IMR-90 (cell line): ENCODE results near the gene CCNE1. TPM values are rescaled to one million over a fixed set of nuclear protein-coding genes. Genes with fewer than 3 reads are reported as not detected.

Experiments
- ATAC-seq: fragments of 200-7000 bp; cut with Tn5 transposase; 2 replicates; pipeline ENCODE4 v1.9.1; 2020; ENCODE audit warnings: low read depth, mild to moderate bottlenecking, moderate library complexity
- BruUV-seq: library from RNA; stranded (reverse); fragments of 400-500 nt; replicated peaks from 2 replicates; lab custom pipeline; 2021; lab: Mats Ljungman, UMichigan
- CTCF ChIA-PET: fragments of 300-600 bp; formaldehyde crosslinking; extraction: SDS; loops from one replicate; lab custom pipeline; 2021; ENCODE audit warnings: antibody characterized with exemption; lab: Yijun Ruan, JAX
- POLR2A ChIA-PET: fragments of 300-600 bp; sonication (Branson Sonifier 250); formaldehyde crosslinking; loops from one replicate; lab custom pipeline; 2022; ENCODE audit warnings: antibody characterized with exemption; ENCODE audit not compliant: unreplicated experiment; lab: Charles Lee
- DNase-seq: peaks from one replicate; pipeline ENCODE4 v3.0.0; 2013
- H2AFZ ChIP-seq: replicated peaks from 2 replicates; pipeline ENCODE3; 2013; ENCODE audit warnings: low read length, mild to moderate bottlenecking; ENCODE audit not compliant: poor library complexity
- H2AK5ac ChIP-seq: 2 replicates; pipeline ENCODE4 v1.6.1; 2013; ENCODE audit warnings: low read depth, low read length, inconsistent platforms
- H2AK9ac ChIP-seq: replicated peaks from 2 replicates; pipeline ENCODE3; 2013; ENCODE audit warnings: mild to moderate bottlenecking, low read depth, low read length, moderate library complexity; ENCODE audit not compliant: poor library complexity
- H2BK120ac ChIP-seq: 2 replicates; pipeline ENCODE4 v1.6.1; 2013; ENCODE audit warnings: low read depth, low read length, inconsistent platforms
- H2BK15ac ChIP-seq: 3 replicates; pipeline ENCODE4 v1.6.1; 2013; ENCODE audit warnings: low read depth, low read length, inconsistent platforms
- H2BK20ac ChIP-seq: 2 replicates; pipeline ENCODE4 v1.6.1; 2013; ENCODE audit warnings: low read depth, mild to moderate bottlenecking, inconsistent platforms, low read length, moderate library complexity
- H2BK5ac ChIP-seq: 2 replicates; pipeline ENCODE4 v1.6.1; 2013; ENCODE audit warnings: mild to moderate bottlenecking, low read depth, low read length, inconsistent platforms; ENCODE audit not compliant: poor library complexity, severe bottlenecking
- H3K14ac ChIP-seq: replicated peaks from 2 replicates; pipeline ENCODE4 v1.6.1; 2013; ENCODE audit warnings: low read depth, low read length, inconsistent platforms
- H3K18ac ChIP-seq: 2 replicates; pipeline ENCODE4 v1.6.1; 2013; ENCODE audit warnings: low read depth, low read length, control low read depth
- H3K23ac ChIP-seq: 2 replicates; pipeline ENCODE4 v1.6.1; 2013; ENCODE audit warnings: low read depth, low read length, inconsistent platforms
- H3K27ac ChIP-seq: 2 replicates; pipeline ENCODE4 v1.5.1; 2013; ENCODE audit warnings: mild to moderate bottlenecking, control low read depth, low read length; ENCODE audit not compliant: insufficient read depth
- H3K27me3 ChIP-seq: 2 replicates; pipeline ENCODE4 v1.6.1; 2013; ENCODE audit warnings: low read length; ENCODE audit not compliant: control insufficient read depth, insufficient read depth
- H3K36me3 ChIP-seq: 2 replicates; pipeline ENCODE4 v1.6.1; 2013; ENCODE audit warnings: low read length, mixed read lengths; ENCODE audit not compliant: control insufficient read depth, insufficient read depth
- H3K4ac ChIP-seq: 2 replicates; pipeline ENCODE4 v1.6.1; 2013; ENCODE audit warnings: low read depth, low read length, inconsistent platforms
- H3K4me1 ChIP-seq: 2 replicates; pipeline ENCODE4 v1.6.1; 2013; ENCODE audit warnings: low read length, mixed read lengths; ENCODE audit not compliant: control insufficient read depth, insufficient read depth
- H3K4me2 ChIP-seq: 2 replicates; pipeline ENCODE4 v1.6.1; 2013; ENCODE audit warnings: low read depth, mild to moderate bottlenecking, control low read depth, low read length, moderate library complexity
- H3K4me3 ChIP-seq: 2 replicates; pipeline ENCODE4 v1.5.1; 2013; ENCODE audit warnings: low read depth, mild to moderate bottlenecking, control low read depth, low read length, moderate library complexity; ENCODE audit not compliant: insufficient read depth
- H3K56ac ChIP-seq: 2 replicates; pipeline ENCODE4 v1.6.1; 2013; ENCODE audit warnings: low read length, inconsistent platforms; ENCODE audit not compliant: insufficient read depth; ENCODE audit errors: extremely low read depth
- H3K79me1 ChIP-seq, 2 experiments: 2 replicates each; pipeline ENCODE4 v1.6.1; 2013; ENCODE audit warnings: low read length in 2 of 2, inconsistent platforms in 1 of 2, low read depth in 1 of 2
- H3K9ac ChIP-seq: 2 replicates; pipeline ENCODE4 v1.6.1; 2013; ENCODE audit warnings: low read depth, low read length, control low read depth
- H3K9me1 ChIP-seq: 2 replicates; pipeline ENCODE4 v1.6.1; 2013; ENCODE audit warnings: low read length, inconsistent platforms; ENCODE audit not compliant: insufficient read depth
- H3K9me3 ChIP-seq: 2 replicates; pipeline ENCODE4 v1.6.1; 2013; ENCODE audit warnings: low read length; ENCODE audit not compliant: control insufficient read depth, insufficient read depth
- H4K20me1 ChIP-seq: 2 replicates; pipeline ENCODE4 v1.6.1; 2013; ENCODE audit warnings: low read length, inconsistent platforms; ENCODE audit not compliant: insufficient read depth
- H4K5ac ChIP-seq: 2 replicates; pipeline ENCODE4 v1.6.1; 2013; ENCODE audit warnings: mild to moderate bottlenecking, low read depth, low read length, control low read depth
- H4K8ac ChIP-seq, 2 experiments: 2 replicates each; pipeline ENCODE4 v1.6.1; 2013; ENCODE audit warnings: low read depth in 2 of 2, low read length in 2 of 2, control low read depth in 1 of 2, inconsistent platforms in 1 of 2
- H4K91ac ChIP-seq: 2 replicates; pipeline ENCODE4 v1.6.1; 2013; ENCODE audit warnings: low read depth, low read length, inconsistent platforms; ENCODE audit not compliant: insufficient read depth
- POLR2A ChIP-seq: IDR thresholded peaks from 2 replicates; pipeline ENCODE4 v1.6.1; 2012; ENCODE audit warnings: mild to moderate bottlenecking, low read depth, low read length
- RAD21 ChIP-seq: IDR thresholded peaks from 2 replicates; pipeline ENCODE4 v1.6.1; 2012; ENCODE audit warnings: low read length, improper control_type of control experiment
- WGBS, 2 experiments: methylation state at CpG; one replicate each; pipeline versions ENCODE4 v1.1.5 to v1.1.7; 2013; ENCODE audit warnings: missing lambda C conversion rate in 2 of 2; ENCODE audit not compliant: insufficient read length in 1 of 2; ENCODE audit errors: extremely low coverage in 2 of 2; 5-methylcytosine and 5-hydroxymethylcytosine counted together
- dilution Hi-C: fragments of 300-500 bp; cut with HindIII; formaldehyde crosslinking; loops from one replicate; pipeline ENCODE4 v1.14.3; 2018; ENCODE audit warnings: low sequenced_read_pairs; ENCODE audit not compliant: unreplicated experiment
- in situ Hi-C: fragments of 300-500 bp; cut with MboI; formaldehyde crosslinking; loops from 3 replicates; pipeline ENCODE4 v1.14.3; 2019; ENCODE audit warnings: low sequenced_read_pairs, inconsistent platforms, mixed read lengths
- intact Hi-C: fragments of 100-400 bp; cut with micrococcal nuclease; formaldehyde crosslinking; loops from 2 replicates; pipeline ENCODE4 v1.10.0; 2022
- polyA plus RNA-seq, 3 experiments: library from polyadenylated mRNA; depleted of rRNA; stranded (reverse); fragments of >200 nt; gene quantifications; 2 replicates each; pipeline ENCODE4 v1.2.3, GENCODE V29; 2012; ENCODE audit warnings: low replicate concordance in 1 of 3
- total RNA-seq: library from RNA; depleted of rRNA; stranded (reverse); fragments of >200 nt; gene quantifications from 2 replicates; pipeline ENCODE4 v1.2.3, GENCODE V29; 2012

CCNE1 gene
- total and polyA plus RNA-seq, 2 of the 4 experiments (the other 2 are of a cell fraction): 6.8 to 7.0 TPM

- H2BK15ac ChIP-seq: no peak overlapping the region
- intact Hi-C loops (no loop called here), dilution Hi-C loops (no loop called here), in situ Hi-C loops (no loop called here)
- H2AK9ac ChIP-seq: no peak overlapping the region
- no peak overlapping the region for H3K18ac ChIP-seq
- H4K91ac ChIP-seq: no peak overlapping the region
- no peak overlapping the region for H3K14ac ChIP-seq
- H3K4me2 ChIP-seq: no peak overlapping the region
- ChIA-PET POLR2A (interaction anchor here (0.6 kb wide), 1 partner anchor 10 kb away, joined by 4 read pairs; no protein-coding TSS in a partner anchor), CTCF (no interaction called here)
- H2BK120ac ChIP-seq: no peak overlapping the region
- ATAC-seq (no peak), DNase-seq (no peak)
- no peak overlapping the region for H3K4me3 ChIP-seq
- no peaks in the 10 kb centered on the region for H4K20me1 ChIP-seq
- H3K27ac ChIP-seq: no peak overlapping the region
- BruUV-seq: no TSS peak
- no peaks in the 10 kb centered on the region for H3K36me3 ChIP-seq
- H3K56ac ChIP-seq: no peak overlapping the region
- H4K5ac ChIP-seq: no peak overlapping the region
- H3K79me1 ChIP-seq: no peaks in the 10 kb centered on the region
- no peak overlapping the region for H2AFZ ChIP-seq
- H3K9ac ChIP-seq: no peak overlapping the region
- H2AK5ac ChIP-seq: no peak overlapping the region
- H2BK5ac ChIP-seq: no peak overlapping the region
- no peak overlapping the region for H4K8ac ChIP-seq
- no CpG with 5 or more reads among the region's 9 CpGs for WGBS, 2 experiments
- H3K27me3 ChIP-seq: peaks cover 5% of the 10 kb centered on the region; the same call in 1 of the 2 replicates
- H3K4me1 ChIP-seq: no peaks in the 10 kb centered on the region
- no peak overlapping the region for H2BK20ac ChIP-seq
- H3K4ac ChIP-seq: no peak overlapping the region
- no peaks in the 10 kb centered on the region for H3K9me1 ChIP-seq
- no peak for TF ChIP-seq POLR2A
- no peak for TF ChIP-seq RAD21
- H3K9me3 ChIP-seq: no peaks in the 10 kb centered on the region
- no peak overlapping the region for H3K23ac ChIP-seq
Observed at GRCh38 chr19:29796173-29796573, 15.6 kb upstream of the CCNE1 start.
